ENCODE results near the gene MARCHF9.

MARCHF9 gene

DNA sequence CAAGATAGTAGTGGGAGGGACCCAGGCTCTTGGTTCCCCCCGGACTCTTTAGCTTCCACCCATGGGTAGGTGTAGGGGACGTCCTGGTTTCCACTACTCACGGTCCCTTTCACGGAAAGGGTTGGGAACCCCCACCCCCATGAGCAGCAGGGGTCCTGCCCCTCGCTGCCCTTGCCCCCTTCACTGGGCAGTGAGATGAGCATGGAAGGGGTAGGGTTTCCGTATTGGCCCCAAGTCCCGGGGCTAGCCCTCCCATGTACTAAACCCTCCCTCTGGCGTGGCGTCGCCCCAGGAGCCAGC lies 29.1 kb upstream of the MARCHF9 start:
- peak overlapping the region; percentile 97 for H3K4me3 ChIP-seq (ENCODE audit: control insufficient read depth, low read depth, low read length)
- DNase-seq (ENCODE audit: low read depth): no peak
- TF ChIP-seq, protein P1, sequence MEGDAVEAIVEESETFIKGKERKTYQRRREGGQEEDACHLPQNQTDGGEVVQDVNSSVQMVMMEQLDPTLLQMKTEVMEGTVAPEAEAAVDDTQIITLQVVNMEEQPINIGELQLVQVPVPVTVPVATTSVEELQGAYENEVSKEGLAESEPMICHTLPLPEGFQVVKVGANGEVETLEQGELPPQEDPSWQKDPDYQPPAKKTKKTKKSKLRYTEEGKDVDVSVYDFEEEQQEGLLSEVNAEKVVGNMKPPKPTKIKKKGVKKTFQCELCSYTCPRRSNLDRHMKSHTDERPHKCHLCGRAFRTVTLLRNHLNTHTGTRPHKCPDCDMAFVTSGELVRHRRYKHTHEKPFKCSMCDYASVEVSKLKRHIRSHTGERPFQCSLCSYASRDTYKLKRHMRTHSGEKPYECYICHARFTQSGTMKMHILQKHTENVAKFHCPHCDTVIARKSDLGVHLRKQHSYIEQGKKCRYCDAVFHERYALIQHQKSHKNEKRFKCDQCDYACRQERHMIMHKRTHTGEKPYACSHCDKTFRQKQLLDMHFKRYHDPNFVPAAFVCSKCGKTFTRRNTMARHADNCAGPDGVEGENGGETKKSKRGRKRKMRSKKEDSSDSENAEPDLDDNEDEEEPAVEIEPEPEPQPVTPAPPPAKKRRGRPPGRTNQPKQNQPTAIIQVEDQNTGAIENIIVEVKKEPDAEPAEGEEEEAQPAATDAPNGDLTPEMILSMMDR (IDR thresholded peaks at IDR 0.05; ENCODE audit: control insufficient read depth, insufficient read depth, low read depth, low read length, missing control alignments): no peak

DNA sequence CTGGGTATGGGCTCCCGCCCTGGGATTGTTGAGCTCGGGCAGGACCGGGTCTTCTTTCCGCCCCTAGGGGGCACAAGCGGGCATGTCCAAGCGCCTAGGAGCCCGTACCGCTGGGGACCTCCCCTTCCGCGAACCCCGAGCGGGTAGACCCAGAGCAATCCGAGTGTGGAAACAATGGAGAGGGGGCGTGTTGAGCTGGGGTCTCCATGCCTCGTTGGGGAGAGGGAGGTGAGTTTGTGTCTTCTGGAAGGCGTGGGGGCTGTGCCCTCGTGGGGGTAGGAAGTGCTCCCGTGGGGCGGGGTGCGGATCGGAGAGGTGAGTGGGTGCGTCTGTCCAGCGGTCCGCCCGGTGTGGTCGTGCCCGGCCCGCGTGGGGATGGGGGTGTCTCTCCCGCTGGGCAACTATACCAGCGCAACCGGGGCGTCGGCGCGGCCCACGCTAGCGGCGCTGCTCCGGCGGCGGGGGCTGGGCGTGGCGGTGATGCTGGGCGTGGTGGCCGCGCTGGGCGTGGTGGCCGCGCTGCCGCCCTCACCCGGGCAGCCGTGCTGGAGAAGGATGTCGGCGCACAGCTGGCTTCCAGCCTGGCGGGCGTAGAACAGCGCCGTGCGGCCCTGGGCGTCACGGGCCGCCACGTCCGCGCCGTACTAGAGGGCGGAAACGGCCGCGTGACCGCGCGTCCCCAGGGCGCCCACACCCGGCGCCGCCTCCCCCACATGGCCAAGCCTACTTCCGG lies 28.6 kb upstream of the MARCHF9 start:
- H3K4me3 ChIP-seq (ENCODE audit: control insufficient read depth, low read depth, low read length): peak overlapping the region; percentile 97
- DNase-seq (ENCODE audit: low read depth): peak; percentile 44
- TF ChIP-seq, protein P1 (IDR thresholded peaks at IDR 0.05; ENCODE audit: control insufficient read depth, insufficient read depth, low read depth, low read length, missing control alignments): peak; percentile 94

DNA sequence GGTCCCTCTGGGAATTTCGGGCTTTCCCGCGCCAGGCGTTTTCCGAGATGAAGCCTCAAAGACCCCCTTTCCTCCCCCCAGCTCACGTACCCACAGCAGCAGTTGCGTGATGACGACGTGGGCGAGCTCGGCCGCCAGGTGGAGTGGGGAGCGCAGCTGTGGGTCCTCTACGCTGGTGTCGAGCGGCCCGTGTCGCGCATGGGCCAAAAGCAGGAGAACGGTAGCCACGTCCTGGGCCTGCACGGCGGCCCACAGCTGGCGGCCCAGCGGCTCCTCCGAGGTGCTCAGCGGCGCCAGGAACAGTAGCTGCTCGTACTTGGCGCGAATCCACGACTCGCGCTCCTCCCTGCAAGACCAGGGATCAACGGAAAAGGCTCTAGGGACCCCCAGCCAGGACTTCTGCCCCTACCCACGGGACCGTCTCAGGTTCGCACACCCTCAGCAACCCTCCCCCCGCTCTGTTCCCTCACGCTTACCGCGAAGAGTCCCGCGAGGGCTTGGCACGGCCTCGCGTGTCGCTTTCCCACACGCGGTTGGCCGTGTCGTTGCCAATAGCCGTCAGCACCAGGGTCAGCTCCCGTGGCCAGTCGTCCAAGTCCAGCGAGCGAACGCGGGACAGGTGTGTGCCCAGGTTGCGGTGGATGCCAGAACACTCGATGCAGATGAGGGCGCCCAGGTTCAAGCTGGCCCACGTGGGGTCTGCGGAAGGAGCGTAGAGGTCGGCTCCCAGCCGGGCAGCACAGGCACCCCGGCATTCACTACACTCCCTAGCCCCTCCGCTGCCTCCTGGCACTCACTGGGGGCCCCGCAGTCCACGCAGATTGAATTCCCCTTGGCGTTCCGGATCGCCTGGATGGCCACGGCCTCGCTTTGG lies 27.8 kb upstream of the MARCHF9 start:
- DNase-seq (ENCODE audit: low read depth): no peak
- TF ChIP-seq, protein P1 (IDR thresholded peaks at IDR 0.05; ENCODE audit: control insufficient read depth, insufficient read depth, low read depth, low read length, missing control alignments): peak; percentile 52
- peak overlapping the region; percentile 97 for H3K4me3 ChIP-seq (ENCODE audit: control insufficient read depth, low read depth, low read length)

DNA sequence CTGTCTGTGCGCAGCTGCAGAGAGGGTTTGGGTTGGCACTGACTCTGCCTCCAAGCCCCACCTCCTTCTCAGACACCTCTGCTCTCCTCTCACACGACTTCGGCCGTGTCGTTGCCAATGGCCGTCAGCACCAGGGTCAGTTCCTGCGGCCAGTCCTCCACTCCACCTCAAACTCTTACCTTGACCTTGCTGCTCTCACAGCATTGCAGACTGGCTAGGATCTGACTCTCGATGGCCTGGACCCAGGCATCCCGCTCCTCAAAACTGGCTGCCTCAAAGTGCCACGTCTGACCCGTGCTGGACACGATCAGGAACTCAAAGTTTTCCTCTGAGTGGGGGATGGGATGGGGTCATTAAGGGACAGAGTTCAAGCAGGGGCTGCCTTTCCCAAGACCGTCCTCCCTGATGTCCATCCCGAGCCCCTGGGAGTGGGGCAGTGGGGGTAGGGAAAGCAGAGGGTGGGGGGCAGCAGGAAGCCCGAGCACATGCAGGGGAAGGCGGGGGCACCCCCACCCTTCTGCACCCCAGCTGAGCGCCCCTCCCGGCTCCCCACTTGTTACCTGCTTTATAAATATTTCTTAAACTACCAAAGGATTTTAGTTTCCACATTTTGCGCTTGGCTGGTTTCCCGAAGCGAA lies 27.0 kb upstream of the MARCHF9 start:
- TF ChIP-seq, protein P1 (IDR thresholded peaks at IDR 0.05; ENCODE audit: control insufficient read depth, insufficient read depth, low read depth, low read length, missing control alignments): no peak
- no peak overlapping the region for H3K4me3 ChIP-seq (ENCODE audit: control insufficient read depth, low read depth, low read length)

DNA sequence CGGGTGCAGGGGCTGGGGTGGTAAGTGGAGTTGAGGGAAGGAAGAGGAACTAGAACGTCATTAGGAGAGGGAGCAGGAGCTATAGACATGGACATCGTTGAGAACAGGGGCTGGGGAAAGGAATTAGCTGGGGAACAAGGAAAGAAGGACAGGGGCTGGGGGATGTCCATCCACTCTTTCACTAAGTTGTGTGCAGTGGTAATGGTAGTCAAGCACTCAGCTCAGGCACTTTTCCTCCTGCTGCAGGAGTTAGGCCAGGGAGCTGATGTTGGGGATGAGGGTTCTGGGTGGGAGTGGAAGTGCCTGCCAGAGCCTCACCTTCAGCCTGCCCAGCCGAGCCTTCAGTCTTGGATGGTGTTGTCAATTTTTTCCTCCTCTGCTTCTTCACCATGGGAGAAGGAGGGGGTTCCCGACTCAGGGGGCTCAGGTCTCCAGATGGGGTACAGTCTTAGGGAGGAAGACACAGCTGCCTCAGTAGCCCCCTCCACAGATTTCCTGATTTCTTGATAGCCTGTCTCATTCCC lies 25.5 kb upstream of the MARCHF9 start:
- no peak for DNase-seq (ENCODE audit: low read depth)
- H3K4me3 ChIP-seq (ENCODE audit: control insufficient read depth, low read depth, low read length): no peak overlapping the region
- TF ChIP-seq, protein P1 (IDR thresholded peaks at IDR 0.05; ENCODE audit: control insufficient read depth, insufficient read depth, low read depth, low read length, missing control alignments): no peak

More for the DNA sequence above, 27.0 kb upstream of the MARCHF9 start:
- DNase-seq (ENCODE audit: low read depth): no peak

DNA sequence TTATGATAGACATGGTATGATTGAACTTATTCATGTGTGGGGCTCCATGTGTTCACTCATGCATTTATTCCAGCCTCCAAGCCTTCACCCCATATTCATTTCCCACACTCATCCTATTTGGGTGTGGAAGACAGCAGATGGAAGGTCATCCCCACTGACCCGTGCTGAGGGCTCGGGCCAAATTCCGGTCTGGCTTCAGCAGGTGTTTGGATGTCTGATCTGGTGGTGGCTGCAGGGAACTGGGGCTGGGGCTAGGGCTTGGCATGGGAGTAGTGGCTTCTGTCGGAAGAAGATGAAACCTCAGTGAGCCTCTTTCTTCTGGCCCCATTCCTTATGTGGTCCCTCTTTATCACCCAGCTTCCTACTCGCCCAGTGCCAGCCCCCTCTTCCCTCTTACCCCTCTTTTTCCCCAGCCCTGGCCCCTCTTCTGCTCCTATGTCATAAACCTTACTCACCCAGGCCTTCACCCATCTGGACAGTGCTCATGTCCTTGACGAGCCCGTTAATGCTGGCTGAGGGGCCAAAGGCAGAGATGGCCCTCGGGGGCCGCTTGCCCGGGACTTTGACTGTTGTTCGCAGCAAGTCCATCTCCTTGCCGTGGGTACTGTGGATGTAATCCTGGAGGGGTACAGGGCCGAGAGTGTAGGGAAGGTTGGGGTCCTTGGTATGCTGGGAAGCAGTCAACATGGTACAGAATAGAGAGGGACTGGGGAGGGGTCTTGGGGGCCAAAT lies 24.4 kb upstream of the MARCHF9 start:
- no peak for DNase-seq (ENCODE audit: low read depth)
- H3K4me3 ChIP-seq (ENCODE audit: control insufficient read depth, low read depth, low read length): no peak overlapping the region
- TF ChIP-seq, protein P1 (IDR thresholded peaks at IDR 0.05; ENCODE audit: control insufficient read depth, insufficient read depth, low read depth, low read length, missing control alignments): no peak
